Loucy (cell line): Measurements from ENCODE around the gene SCRN1.

Experiments
- CTCF ChIP-seq: fragments of 200-600 bp; sonication (generic); conservative IDR thresholded peaks from 2 replicates; pipeline ENCODE4 v1.5.1; 2014; ENCODE audit warnings: mild to moderate bottlenecking, antibody characterized with exemption, low read length
- EZH2phosphoT487 ChIP-seq: fragments of 200-600 bp; IDR thresholded peaks from 2 replicates; pipeline ENCODE4 v1.6.1; 2018; ENCODE audit warnings: antibody characterized with exemption, mild to moderate bottlenecking, moderate library complexity, borderline replicate concordance

GRCh38 chr7:29920491-29920890 is 69.1 kb downstream of the SCRN1 start:
- TF ChIP-seq CTCF (no peak), EZH2phosphoT487 (no peak)
